Activated T-helper 9 cell treated with anti-CD3 and anti-CD28 coated beads, Interleukin-2, amount 50 U/mL, for 16 hours (primary cell): ENCODE measurements around the gene ADNP2.

Experiments
- DNase-seq: peaks from one replicate; pipeline ENCODE4 v3.0.0-alpha.2; 2020; ENCODE audit warnings: low read depth

ADNP2 gene, protein sequence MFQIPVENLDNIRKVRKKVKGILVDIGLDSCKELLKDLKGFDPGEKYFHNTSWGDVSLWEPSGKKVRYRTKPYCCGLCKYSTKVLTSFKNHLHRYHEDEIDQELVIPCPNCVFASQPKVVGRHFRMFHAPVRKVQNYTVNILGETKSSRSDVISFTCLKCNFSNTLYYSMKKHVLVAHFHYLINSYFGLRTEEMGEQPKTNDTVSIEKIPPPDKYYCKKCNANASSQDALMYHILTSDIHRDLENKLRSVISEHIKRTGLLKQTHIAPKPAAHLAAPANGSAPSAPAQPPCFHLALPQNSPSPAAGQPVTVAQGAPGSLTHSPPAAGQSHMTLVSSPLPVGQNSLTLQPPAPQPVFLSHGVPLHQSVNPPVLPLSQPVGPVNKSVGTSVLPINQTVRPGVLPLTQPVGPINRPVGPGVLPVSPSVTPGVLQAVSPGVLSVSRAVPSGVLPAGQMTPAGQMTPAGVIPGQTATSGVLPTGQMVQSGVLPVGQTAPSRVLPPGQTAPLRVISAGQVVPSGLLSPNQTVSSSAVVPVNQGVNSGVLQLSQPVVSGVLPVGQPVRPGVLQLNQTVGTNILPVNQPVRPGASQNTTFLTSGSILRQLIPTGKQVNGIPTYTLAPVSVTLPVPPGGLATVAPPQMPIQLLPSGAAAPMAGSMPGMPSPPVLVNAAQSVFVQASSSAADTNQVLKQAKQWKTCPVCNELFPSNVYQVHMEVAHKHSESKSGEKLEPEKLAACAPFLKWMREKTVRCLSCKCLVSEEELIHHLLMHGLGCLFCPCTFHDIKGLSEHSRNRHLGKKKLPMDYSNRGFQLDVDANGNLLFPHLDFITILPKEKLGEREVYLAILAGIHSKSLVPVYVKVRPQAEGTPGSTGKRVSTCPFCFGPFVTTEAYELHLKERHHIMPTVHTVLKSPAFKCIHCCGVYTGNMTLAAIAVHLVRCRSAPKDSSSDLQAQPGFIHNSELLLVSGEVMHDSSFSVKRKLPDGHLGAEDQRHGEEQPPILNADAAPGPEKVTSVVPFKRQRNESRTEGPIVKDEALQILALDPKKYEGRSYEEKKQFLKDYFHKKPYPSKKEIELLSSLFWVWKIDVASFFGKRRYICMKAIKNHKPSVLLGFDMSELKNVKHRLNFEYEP

DNA sequence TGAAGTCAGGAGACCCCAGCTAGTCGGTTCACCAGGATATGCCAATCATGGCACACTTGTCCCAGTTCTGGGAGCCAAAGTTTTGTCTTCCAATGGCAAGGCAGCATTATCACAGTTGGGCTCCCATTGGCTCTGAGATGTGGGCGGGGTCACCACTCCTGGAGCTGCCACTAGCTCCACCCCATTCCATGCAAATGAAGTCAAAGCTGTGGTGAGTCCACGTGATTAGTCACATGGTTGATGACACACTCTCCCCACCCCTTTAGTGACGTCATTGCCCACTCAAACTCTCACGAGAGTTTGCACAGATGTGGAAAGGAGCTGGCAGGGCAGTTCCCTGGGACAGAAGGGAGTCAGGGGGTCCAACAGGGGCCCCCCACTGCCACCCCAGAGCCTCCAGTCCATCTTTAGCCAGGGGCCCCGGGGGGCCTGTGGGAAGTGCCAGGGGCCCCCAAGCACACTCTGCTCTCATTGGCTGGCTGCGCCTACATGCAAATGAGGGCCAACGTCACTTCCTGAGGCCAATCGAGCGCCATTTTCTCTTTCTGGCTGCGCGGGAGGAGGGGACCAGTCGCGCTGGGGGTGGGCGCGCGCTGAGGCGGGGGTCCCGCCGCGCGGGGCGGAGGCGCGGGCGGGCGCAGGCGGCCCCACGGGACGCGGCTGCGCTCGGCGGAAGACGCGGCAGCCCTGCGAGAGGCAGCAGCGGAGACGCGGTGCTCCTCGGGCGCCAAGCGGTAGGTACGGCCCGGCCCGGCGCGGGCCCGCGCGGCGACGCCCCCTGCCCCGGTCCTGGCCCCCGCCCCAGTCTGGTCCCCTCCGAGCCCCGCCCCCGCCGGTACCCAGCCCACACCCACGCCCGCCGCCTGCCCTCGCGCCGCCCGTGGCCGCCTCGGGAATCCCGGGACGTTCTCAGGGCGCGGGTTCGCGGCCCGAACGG, at the start of gene ADNP2:
Gene ADNP2 (plus strand): TSS at position 524 of the 937 bp plus-strand sequence. CDS start 8,281 bp downstream, outside the sequence.
- peak; percentile 70 for DNase-seq

DNA sequence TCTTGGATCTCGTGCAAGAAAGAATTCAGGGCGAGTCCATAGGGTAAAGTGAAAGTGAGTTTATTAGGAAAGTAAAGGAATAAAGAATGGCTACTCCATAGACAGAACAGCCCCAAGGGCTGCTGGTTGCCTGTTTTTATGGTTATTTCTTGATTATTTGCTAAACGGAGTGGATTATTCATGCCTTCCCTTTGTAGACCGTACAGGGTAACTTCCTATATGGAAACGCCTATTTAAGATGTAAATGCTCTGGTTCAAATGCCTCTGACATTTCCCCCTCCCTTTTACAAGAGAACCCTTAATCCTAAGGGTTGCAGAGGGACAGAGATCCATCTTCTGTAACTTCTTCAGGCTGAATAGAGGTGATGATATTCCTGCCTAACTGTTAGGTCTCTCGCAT, 49.1 kb upstream of the ADNP2 start:
- no peak for DNase-seq

- no peak for DNase-seq
These were observed 43.4 kb upstream of the ADNP2 start for GRCh38 chr18:80065705-80066104.

DNA sequence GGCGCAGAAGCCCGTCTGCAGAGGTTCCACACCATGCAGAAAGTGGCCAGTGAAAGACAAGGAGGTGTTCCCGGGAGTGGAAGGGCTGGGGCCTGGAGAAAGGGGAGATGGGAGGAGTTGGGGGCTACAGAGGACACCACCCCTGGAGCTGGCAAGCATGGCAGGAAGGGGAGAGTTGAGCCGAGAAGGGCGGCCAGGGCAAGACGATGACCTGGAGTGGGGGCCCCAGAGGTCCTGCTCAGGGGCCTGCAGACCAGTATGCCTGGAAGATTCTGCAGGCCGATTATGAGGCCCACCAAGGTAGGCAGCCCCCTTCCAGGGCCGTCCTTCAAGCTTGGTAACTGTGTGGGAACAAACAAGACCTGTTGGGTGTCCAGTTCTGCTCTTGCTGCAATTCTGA, 41.7 kb upstream of the ADNP2 start:
- no peak for DNase-seq

GRCh38 chr18:80067897-80068296, 41.2 kb upstream of the ADNP2 start:
- no peak for DNase-seq

DNA sequence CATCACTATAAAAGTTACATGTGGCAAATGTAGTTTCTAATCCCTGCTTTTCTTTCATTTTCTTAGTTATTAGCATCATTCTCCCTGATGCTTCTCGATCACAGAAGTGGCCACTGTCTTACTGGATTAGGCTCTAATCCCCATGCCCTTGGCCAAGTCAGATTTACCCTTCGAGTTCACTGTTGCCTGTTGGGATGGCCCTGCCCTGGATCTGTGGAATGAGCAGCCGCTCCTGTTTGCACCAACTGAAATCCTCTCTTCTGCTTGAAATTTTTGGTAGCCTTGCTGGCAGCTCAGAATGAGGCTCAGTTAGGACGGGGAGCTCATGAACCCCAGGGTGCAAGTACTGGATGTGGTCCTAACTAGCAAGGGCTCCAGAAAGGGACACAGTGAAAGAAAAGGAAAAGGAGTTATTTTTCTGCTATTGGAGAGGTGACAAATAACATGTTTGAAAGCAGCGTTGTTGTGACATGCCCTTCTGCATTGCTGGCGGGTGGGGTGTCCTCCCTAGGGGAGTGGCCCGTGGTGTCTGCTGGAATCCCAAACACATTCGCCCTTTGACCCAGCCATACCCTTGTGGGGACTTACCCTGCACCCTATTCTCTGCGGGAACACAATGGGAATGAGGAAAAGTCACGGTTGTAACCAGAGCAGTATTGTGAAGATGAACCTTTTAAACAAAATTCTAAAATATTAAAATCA, 40.3 kb upstream of the ADNP2 start:
- no peak for DNase-seq

- no peak for DNase-seq
These were observed 38.2 kb upstream of the ADNP2 start for GRCh38 chr18:80070825-80071224.

- no peak for DNase-seq
These were observed 34.9 kb upstream of the ADNP2 start for GRCh38 chr18:80074183-80074582.

- no peak for DNase-seq
These were observed 34.4 kb upstream of the ADNP2 start for GRCh38 chr18:80074697-80075096.

- DNase-seq, result no peak
These were observed 33.1 kb upstream of the ADNP2 start for GRCh38 chr18:80075940-80076339.

DNA sequence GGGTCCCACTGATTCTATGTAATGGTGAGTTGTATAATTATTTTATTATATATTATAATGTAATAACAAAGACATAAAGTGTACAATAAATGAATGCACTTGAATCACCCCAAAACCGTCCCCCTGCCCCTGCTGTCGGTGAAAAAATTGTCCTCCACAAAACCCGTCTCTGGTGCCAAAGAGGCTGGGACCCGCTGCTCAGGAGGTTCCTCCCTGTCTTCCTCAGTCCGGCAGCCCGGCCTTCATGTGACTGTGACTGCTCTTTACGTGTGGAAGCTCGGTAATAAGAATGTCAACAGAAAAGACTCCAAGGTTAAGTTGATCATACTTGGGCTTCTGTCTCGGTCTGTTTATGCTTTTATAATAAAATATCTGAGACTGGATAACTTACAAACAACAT, 32.7 kb upstream of the ADNP2 start:
- DNase-seq, result no peak

GRCh38 chr18:80077873-80078272, 31.2 kb upstream of the ADNP2 start:
- DNase-seq, result no peak

DNA sequence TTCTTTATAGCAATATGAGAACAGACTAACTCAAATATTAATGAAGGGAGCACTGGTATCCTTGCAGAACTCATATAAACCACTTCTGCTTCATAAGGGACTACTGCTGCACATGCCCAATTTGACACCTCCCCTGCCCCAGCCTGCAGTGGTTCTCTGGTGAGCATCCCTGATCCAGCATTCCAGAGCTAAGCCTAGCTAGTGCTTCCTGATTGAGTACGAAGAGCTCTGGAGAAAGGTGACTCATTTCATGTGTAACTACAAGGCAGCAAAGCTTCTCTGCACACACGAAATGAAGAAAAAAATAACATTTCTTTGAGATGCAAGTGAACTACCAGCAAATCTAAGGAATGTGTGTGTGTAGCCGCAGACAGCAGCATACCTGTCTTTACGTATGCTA, 22.8 kb upstream of the ADNP2 start:
- no peak for DNase-seq

DNA sequence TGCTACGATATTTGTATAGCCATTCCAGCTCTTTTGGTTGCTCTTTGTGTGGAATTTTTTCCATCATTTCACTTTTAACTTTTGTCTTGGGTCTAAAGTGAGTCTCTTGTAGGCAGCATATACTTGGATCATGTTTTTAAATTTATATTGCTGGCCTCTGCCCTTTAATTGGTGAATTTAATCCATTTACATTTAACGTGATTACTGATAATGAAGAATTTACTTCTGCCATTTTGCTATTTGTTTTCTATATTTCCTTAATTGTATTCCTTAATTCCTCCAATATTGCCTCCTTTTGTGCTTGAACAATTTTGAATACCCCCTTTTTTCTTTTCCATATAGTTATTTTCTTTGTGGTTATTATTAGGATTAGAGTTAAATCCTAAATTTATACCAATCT, 21.0 kb upstream of the ADNP2 start:
- DNase-seq, result no peak

- no peak for DNase-seq
These were observed 20.2 kb upstream of the ADNP2 start for GRCh38 chr18:80088823-80089222.

- DNase-seq, result no peak
These were observed 13.6 kb upstream of the ADNP2 start for GRCh38 chr18:80095414-80095813.

- no peak for DNase-seq
These were observed 13.0 kb upstream of the ADNP2 start for GRCh38 chr18:80096032-80096565.

GRCh38 chr18:80097201-80097600, 11.9 kb upstream of the ADNP2 start:
- no peak for DNase-seq

GRCh38 chr18:80103231-80103630, 5.8 kb upstream of the ADNP2 start:
- no peak for DNase-seq

DNA sequence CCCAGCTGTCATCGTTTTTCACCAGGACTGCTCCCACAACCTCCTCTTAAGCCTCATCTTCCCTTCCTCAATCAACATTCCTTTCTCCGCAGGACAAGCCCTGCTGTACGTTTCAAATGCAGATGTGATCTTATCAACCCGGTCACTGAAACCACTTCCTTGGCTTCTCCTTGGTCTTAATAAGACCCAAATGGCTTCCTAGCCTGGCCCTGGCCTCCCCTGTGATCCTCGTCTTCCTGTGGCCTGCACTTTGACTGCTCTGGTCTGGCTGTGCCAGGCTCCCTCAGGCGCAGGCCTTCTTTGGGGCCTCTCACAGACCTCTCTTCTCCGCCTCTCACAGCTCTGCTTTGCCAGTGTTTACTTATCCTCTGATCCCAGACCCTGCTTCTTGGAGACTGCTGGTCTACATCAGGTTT, 4.7 kb upstream of the ADNP2 start:
- no peak for DNase-seq
